HG03097 (cell line): ENCODE data around the gene ARSB.

Source experiments
- ATAC-seq: cut with Tn5 transposase; IDR thresholded peaks from one replicate; pipeline ENCODE4 v1.9.1; 2021; ENCODE audit not compliant: unreplicated experiment, low FRiP score

Gene ARSB

GRCh38 chr5:78760366-78760765 lies 224.7 kb downstream of the ARSB start:
- ATAC-seq: no peak

- ATAC-seq: peak; percentile 49
These were observed 226.8 kb downstream of the ARSB start for GRCh38 chr5:78758169-78758839.

- peak; percentile 40 for ATAC-seq
These were observed 227.6 kb downstream of the ARSB start for GRCh38 chr5:78757269-78758053.

GRCh38 chr5:78756858-78757257 lies 228.3 kb downstream of the ARSB start:
- ATAC-seq: no peak

GRCh38 chr5:78755822-78756429 lies 229.2 kb downstream of the ARSB start:
- ATAC-seq: no peak

- ATAC-seq: no peak
These were observed 230.5 kb downstream of the ARSB start for GRCh38 chr5:78754655-78755054.

GRCh38 chr5:78753093-78753531 lies 232.0 kb downstream of the ARSB start:
- ATAC-seq: no peak

- ATAC-seq: no peak
These were observed 233.2 kb downstream of the ARSB start for GRCh38 chr5:78751872-78752271.

GRCh38 chr5:78750281-78750680 lies 234.8 kb downstream of the ARSB start:
- ATAC-seq: no peak

- no peak for ATAC-seq
These were observed 237.3 kb downstream of the ARSB start for GRCh38 chr5:78747705-78748359.

- no peak for ATAC-seq
These were observed 238.1 kb downstream of the ARSB start for GRCh38 chr5:78747055-78747454.

- ATAC-seq: no peak
These were observed 238.9 kb downstream of the ARSB start for GRCh38 chr5:78746021-78746770.

- ATAC-seq: no peak
These were observed 240.1 kb downstream of the ARSB start for GRCh38 chr5:78744951-78745534.

- no peak for ATAC-seq
These were observed 244.1 kb downstream of the ARSB start for GRCh38 chr5:78741019-78741418.

GRCh38 chr5:78738693-78739300 lies 246.3 kb downstream of the ARSB start:
- no peak for ATAC-seq

- no peak for ATAC-seq
These were observed 247.0 kb downstream of the ARSB start for GRCh38 chr5:78738104-78738503.

GRCh38 chr5:78735834-78736463 lies 249.2 kb downstream of the ARSB start:
- no peak for ATAC-seq

- ATAC-seq: no peak
These were observed 250.2 kb downstream of the ARSB start for GRCh38 chr5:78734950-78735349.
